SK-N-SH (cell line): ENCODE data around the gene EMX1. TPM values are rescaled to one million over a fixed set of nuclear protein-coding genes. Genes with fewer than 3 reads are reported as not detected.

ENCODE experiments used
- CTCF ChIA-PET: fragments of 300-600, 350-600 bp; formaldehyde crosslinking; extraction: SDS; loops from one replicate; lab custom pipeline; 2021; lab: Yijun Ruan, JAX
- POLR2A ChIA-PET: fragments of 350-600 bp; sonication (Branson Sonifier 250); formaldehyde crosslinking; extraction: SDS; loops from one replicate; lab custom pipeline; 2020; ENCODE audit warnings: antibody characterized with exemption, inconsistent platforms; lab: Yijun Ruan, JAX
- DNase-seq: peaks from one replicate; pipeline ENCODE4 v3.0.0; 2012
- H2AFZ ChIP-seq: fragments of 200-600 bp; sonication (generic); 2 replicates; pipeline ENCODE4 v1.8.1; 2016; ENCODE audit warnings: antibody characterized with exemption, mild to moderate bottlenecking, low read depth
- H3F3A ChIP-seq: fragments of 200-600 bp; sonication (generic); replicated peaks from 2 replicates; pipeline ENCODE3; 2016; ENCODE audit warnings: antibody characterized with exemption, mild to moderate bottlenecking; ENCODE audit not compliant: insufficient read depth
- H3K27ac ChIP-seq, 2 experiments: fragments of 200-500 bp in 1 of 2; fragments of 200-600 bp in 1 of 2; sonication (Bioruptor generic) in 1 of 2; sonication (generic), shearing (Covaris generic) in 1 of 2; 2 replicates each; pipeline versions ENCODE4 v1.5.1 to v1.6.1; 2014 to 2016; ENCODE audit warnings: low read depth in 2 of 2, inconsistent platforms in 1 of 2, low read length in 1 of 2, mild to moderate bottlenecking in 1 of 2, mixed read lengths in 1 of 2
- H3K27me3 ChIP-seq: fragments of 200-600 bp; sonication (generic), shearing (Covaris generic); 2 replicates; pipeline ENCODE4 v1.6.1; 2016; ENCODE audit warnings: mixed run types; ENCODE audit not compliant: insufficient read depth
- H3K36me3 ChIP-seq, 2 experiments: fragments of 200-500 bp in 1 of 2; fragments of 200-600 bp in 1 of 2; sonication (Bioruptor generic) in 1 of 2; sonication (generic) in 1 of 2; replicated peaks in 1 of 2; 2 replicates each; pipeline versions ENCODE3 to v1.5.1; 2014 to 2016; ENCODE audit warnings: low read length in 1 of 2, mild to moderate bottlenecking in 1 of 2; ENCODE audit not compliant: insufficient read depth in 2 of 2, control insufficient read depth in 1 of 2
- H3K4me1 ChIP-seq, 2 experiments: fragments of 200-500 bp in 1 of 2; fragments of 200-600 bp in 1 of 2; sonication (Bioruptor generic) in 1 of 2; sonication (generic), shearing (Covaris generic) in 1 of 2; 2 replicates each; pipeline versions ENCODE4 v1.5.1 to v1.6.1; 2014 to 2016; ENCODE audit warnings: low read depth in 1 of 2, low read length in 1 of 2, mixed run types in 1 of 2; ENCODE audit not compliant: insufficient read depth in 2 of 2, control insufficient read depth in 1 of 2
- H3K4me2 ChIP-seq: fragments of 200-600 bp; sonication (generic), shearing (Covaris generic); 2 replicates; pipeline ENCODE4 v1.6.1; 2017; ENCODE audit warnings: mixed run types
- H3K4me3 ChIP-seq, 2 experiments: fragments of 200-500 bp in 1 of 2; fragments of 200-600 bp in 1 of 2; sonication (Bioruptor generic) in 1 of 2; sonication (generic), shearing (Covaris generic) in 1 of 2; 2 replicates each; pipeline versions ENCODE4 v1.5.1 to v1.8.1; 2014 to 2016; ENCODE audit warnings: low read depth in 2 of 2, inconsistent platforms in 1 of 2, low read length in 1 of 2, mild to moderate bottlenecking in 1 of 2, mixed read lengths in 1 of 2, moderate library complexity in 1 of 2
- H3K79me2 ChIP-seq: fragments of 200-600 bp; sonication (generic); 2 replicates; pipeline ENCODE4 v1.8.1; 2017; ENCODE audit warnings: mild to moderate bottlenecking; ENCODE audit not compliant: insufficient read depth
- H3K9ac ChIP-seq: fragments of 200-600 bp; sonication (generic); 2 replicates; pipeline ENCODE4 v1.6.1; 2017; ENCODE audit warnings: mixed run types
- H3K9me2 ChIP-seq: fragments of 200-600 bp; sonication (generic); 2 replicates; pipeline ENCODE4 v1.6.1; 2017; ENCODE audit warnings: mixed run types
- H3K9me3 ChIP-seq: fragments of 200-600 bp; sonication (generic); 2 replicates; pipeline ENCODE4 v1.6.1; 2017; ENCODE audit warnings: mixed run types, mild to moderate bottlenecking, moderate library complexity
- H4K20me1 ChIP-seq: fragments of 200-600 bp; sonication (generic); 2 replicates; pipeline ENCODE4 v1.6.1; 2017; ENCODE audit warnings: mild to moderate bottlenecking, mixed run types; ENCODE audit not compliant: insufficient read depth
- ELF1 ChIP-seq: IDR thresholded peaks from 2 replicates; pipeline ENCODE4 v1.4.0; 2012
- EZH2phosphoT487 ChIP-seq: fragments of 200-600 bp; sonication (generic); IDR thresholded peaks from 2 replicates; pipeline ENCODE4 v1.6.1; 2017; ENCODE audit warnings: low read depth, mixed run types, mild to moderate bottlenecking, antibody characterized with exemption, moderate library complexity, borderline replicate concordance
- FOXJ3 ChIP-seq: sonication (generic); formaldehyde crosslinking; IDR thresholded peaks from 2 replicates; pipeline ENCODE4 v1.5.1; 2020; ENCODE audit warnings: mild to moderate bottlenecking, missing genetic modification reagents
- MXI1 ChIP-seq: IDR thresholded peaks from 2 replicates; pipeline ENCODE4 v1.6.1; 2012; ENCODE audit warnings: mild to moderate bottlenecking, low read depth, low read length, improper control_type of control experiment
- NFIC ChIP-seq: IDR thresholded peaks from 2 replicates; pipeline ENCODE4 v1.4.0; 2012; ENCODE audit warnings: borderline replicate concordance
- NRF1 ChIP-seq: IDR thresholded peaks from 2 replicates; pipeline ENCODE4 v1.6.1; 2012; ENCODE audit warnings: low read depth, mild to moderate bottlenecking, low read length
- PBX3 ChIP-seq: IDR thresholded peaks from 2 replicates; pipeline ENCODE4; 2012
- RCOR1 ChIP-seq: fragments of 150-350 bp; IDR thresholded peaks from 2 replicates; pipeline ENCODE4 v1.6.1; 2017; ENCODE audit warnings: antibody characterized with exemption, low read length
- TAF1 ChIP-seq: IDR thresholded peaks from 2 replicates; pipeline ENCODE4 v1.6.1; 2012; ENCODE audit warnings: low read depth, mild to moderate bottlenecking, low read length, moderate library complexity, borderline replicate concordance
- YY1 ChIP-seq: IDR thresholded peaks from 2 replicates; pipeline ENCODE4 v1.4.0; 2012; ENCODE audit warnings: low read depth, mild to moderate bottlenecking
- ZBTB33 ChIP-seq: IDR thresholded peaks from 2 replicates; pipeline ENCODE4 v1.4.0; 2012; ENCODE audit warnings: low read depth, borderline replicate concordance
- WGBS: methylation state at CpG from one replicate; pipeline ENCODE4 v1.1.6; 2017; ENCODE audit warnings: low lambda C conversion rate; 5-methylcytosine and 5-hydroxymethylcytosine counted together
- polyA plus RNA-seq, 3 experiments: library from polyadenylated mRNA; depleted of rRNA; stranded (reverse); fragments of >200 nt; gene quantifications; 2 replicates each; pipeline ENCODE4 v1.2.3, GENCODE V29; 2012
- TF ChIP-seq, protein P1 (sequence below): fragments of 200-600 bp; sonication (generic); IDR thresholded peaks from 2 replicates; pipeline ENCODE4 v1.6.1; 2017; ENCODE audit warnings: antibody characterized with exemption, mild to moderate bottlenecking, moderate library complexity

EMX1 gene
- polyA plus RNA-seq, 1 of the 3 experiments (the other 2 are of a cell fraction) = not detected

DNA sequence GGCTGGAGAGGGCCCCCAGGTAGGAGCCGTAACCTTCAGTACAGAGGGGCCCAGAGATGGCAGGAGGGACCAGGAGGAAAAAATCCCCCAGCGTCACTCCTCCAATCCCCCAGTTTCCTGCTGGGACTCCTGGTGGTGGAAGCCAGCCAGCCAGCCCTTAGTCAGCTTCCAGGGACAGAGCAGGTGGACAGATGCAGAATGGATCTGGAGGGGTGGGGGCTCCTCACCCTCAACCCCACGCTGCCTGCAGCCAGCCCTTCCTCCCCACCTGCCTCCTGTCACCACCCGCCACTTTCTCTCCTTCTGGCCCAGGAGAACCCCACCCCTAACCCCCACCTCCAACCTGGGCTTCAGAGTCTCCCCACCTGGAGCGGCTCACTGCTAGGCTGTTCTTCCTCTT, 21.1 kb downstream of the EMX1 start (continued):
- TF ChIP-seq NRF1 (no peak), EZH2phosphoT487 (no peak), MXI1 (no peak), RCOR1 (no peak)
- TF ChIP-seq, all 33 proteins: peak for 0

GRCh38 chr2:72940361-72940760, 23.0 kb downstream of the EMX1 start:
- ChIA-PET POLR2A (no interaction called here), CTCF (interaction anchor here (1.2 to 2.8 kb wide), 5 partner anchors 12 to 81 kb away, joined by 3 to 13 read pairs (median 6); no protein-coding TSS in a partner anchor)
- WGBS = 92% methylated on average over 4 of the region's 6 CpGs
- no peaks in the 10 kb centered on the region for H3K27me3 ChIP-seq
- H3K36me3 ChIP-seq = no peaks in the 10 kb centered on the region
- H3K4me3 ChIP-seq = no peak overlapping the region
- H3K4me1 ChIP-seq = peaks cover 0 to 11% of the 10 kb centered on the region in 2 experiments; a peak in 1 of 4 replicates
- H3K4me2 ChIP-seq = no peak overlapping the region
- no peaks in the 10 kb centered on the region for H3F3A ChIP-seq
- no peak overlapping the region for H3K9ac ChIP-seq
- no peak overlapping the region for H3K27ac ChIP-seq
- no peaks in the 10 kb centered on the region for H3K9me2 ChIP-seq
- no peak for DNase-seq
- TF ChIP-seq TAF1 = no peak
- no peak for TF ChIP-seq NFIC
- TF ChIP-seq FOXJ3 (CRISPR knock-in tag) = no peak
- TF ChIP-seq, protein P1, sequence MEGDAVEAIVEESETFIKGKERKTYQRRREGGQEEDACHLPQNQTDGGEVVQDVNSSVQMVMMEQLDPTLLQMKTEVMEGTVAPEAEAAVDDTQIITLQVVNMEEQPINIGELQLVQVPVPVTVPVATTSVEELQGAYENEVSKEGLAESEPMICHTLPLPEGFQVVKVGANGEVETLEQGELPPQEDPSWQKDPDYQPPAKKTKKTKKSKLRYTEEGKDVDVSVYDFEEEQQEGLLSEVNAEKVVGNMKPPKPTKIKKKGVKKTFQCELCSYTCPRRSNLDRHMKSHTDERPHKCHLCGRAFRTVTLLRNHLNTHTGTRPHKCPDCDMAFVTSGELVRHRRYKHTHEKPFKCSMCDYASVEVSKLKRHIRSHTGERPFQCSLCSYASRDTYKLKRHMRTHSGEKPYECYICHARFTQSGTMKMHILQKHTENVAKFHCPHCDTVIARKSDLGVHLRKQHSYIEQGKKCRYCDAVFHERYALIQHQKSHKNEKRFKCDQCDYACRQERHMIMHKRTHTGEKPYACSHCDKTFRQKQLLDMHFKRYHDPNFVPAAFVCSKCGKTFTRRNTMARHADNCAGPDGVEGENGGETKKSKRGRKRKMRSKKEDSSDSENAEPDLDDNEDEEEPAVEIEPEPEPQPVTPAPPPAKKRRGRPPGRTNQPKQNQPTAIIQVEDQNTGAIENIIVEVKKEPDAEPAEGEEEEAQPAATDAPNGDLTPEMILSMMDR = no peak
- no peak for TF ChIP-seq YY1
- TF ChIP-seq ELF1 = no peak
- no peak for TF ChIP-seq ZBTB33
- no peak for TF ChIP-seq PBX3
- H3K79me2 ChIP-seq = no peaks in the 10 kb centered on the region
- H4K20me1 ChIP-seq = no peaks in the 10 kb centered on the region
- H2AFZ ChIP-seq = no peak overlapping the region
- no peaks in the 10 kb centered on the region for H3K9me3 ChIP-seq
